AG08396 (cell line): ENCODE measurements around the gene CCNB1.
"Not testable (repeated sequence)": the region's sequence is repeated elsewhere in the genome, so short reads cannot be mapped to it uniquely, and the experiment has no call there.

Experiments used
- DNase-seq: peaks from one replicate; pipeline ENCODE4 v3.0.0; 2012; ENCODE audit warnings: low spot score, mixed read lengths

CCNB1 gene

GRCh38 chr5:69166686-69167492, at the start of gene CCNB1:
Gene CCNB1, plus strand, starts transcription at chr5:69167150. Its CDS starts 113 bp downstream, at chr5:69167263.
- peak; percentile 99 for DNase-seq

- DNase-seq, result peak; percentile 23
Observed at GRCh38 chr5:69129413-69129812, 37.5 kb upstream of the CCNB1 start.

DNA sequence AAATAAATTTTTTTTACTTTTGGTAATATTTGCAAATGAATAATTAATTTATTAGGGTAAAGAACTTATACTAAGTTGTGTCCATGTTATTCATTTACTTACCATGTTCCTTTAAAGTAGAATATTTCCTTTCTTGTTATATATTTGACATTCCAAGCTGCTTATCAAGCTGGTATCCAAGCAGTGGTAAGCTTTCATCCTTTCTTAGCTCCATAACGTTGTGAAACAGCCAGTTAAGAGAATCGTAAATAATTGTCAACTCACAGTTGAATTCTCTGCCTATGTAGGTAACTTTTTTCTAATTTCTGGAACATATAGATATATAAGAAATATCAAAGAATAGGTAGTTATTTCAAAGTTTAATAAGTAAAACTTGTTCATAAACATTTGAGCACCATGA, 36.7 kb upstream of the CCNB1 start:
- DNase-seq, result no peak

- DNase-seq, result no peak
Observed at GRCh38 chr5:69131304-69131703, 35.6 kb upstream of the CCNB1 start.

- DNase-seq, result no peak
Observed at GRCh38 chr5:69134126-69134525, 32.8 kb upstream of the CCNB1 start.

DNA sequence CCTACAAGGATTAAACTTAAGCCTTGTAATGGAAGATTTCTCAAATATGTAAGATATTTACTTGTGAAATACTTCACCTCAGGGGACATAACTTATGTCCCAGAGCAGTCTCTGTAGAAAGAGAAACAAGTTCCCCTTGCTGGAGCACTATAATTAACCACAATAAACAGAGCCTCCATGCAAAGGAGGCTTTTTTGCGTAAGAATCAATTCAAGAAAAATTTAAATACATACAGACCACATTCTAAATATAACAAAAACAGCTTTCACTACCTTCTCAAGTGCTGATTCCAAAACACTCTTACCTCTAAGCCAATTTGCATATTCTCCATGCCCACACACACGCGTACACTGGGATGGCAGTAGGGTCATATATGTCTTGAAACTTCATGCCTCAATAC, 30.7 kb upstream of the CCNB1 start:
- no peak for DNase-seq

DNA sequence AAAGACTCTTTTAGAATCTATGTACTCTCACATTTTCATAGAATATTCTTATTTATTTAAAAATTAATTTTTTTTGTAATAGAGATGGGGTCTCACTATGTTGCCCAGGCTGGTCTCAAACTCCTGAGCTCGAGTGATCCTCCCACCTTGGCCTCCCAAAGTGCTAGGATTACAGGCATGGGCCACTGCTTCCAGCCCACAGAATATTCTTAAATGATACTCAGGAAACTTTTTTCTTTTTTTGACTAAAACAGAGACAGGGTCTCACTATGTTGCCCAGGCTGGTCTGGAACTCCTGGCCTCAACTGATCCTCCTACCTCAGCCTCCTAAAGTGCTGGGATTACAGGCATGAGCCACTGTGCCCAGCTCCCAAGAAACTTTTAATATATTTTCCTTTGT, 29.7 kb upstream of the CCNB1 start:
- not testable (repeated sequence) for DNase-seq

DNA sequence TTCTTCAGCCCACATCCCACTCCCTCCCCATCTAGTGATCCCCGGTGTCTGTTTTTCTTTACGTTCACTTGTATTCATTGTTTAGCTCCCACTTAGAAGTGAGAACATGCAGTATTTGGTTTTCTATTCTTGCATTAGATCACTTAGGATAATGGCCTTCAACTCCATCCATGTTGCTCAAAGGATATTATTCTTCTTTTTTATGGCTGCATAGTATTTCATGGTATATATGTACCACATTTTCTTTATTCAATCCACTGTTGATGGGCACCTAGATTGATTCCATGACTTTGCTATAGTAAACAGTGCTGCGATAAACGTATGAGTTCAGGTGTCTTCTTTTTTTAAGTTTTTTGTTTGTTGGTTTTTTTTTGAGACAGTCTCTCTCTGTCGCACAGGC, 29.1 kb upstream of the CCNB1 start:
- no peak for DNase-seq

DNA sequence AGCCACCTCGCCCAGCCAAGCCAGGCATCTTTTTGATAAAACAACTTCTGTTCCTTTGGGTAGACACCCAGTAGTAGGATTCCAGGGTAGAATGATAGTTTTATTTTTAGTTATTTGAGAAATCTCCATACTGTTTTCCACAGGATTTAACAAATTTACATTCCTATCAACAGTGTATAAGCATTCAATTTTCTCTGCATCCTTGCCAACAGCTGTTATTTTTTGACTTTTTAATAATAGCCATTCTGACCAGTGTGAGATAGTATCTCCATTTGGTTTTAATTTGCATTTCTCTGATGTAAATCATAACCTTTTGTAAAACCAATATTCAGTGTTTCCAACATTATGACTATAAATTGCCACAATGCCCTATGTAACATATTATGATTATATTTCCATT, 28.2 kb upstream of the CCNB1 start:
- DNase-seq, result no peak

- not testable (repeated sequence) for DNase-seq
Observed at GRCh38 chr5:69140239-69140638, 26.7 kb upstream of the CCNB1 start.

DNA sequence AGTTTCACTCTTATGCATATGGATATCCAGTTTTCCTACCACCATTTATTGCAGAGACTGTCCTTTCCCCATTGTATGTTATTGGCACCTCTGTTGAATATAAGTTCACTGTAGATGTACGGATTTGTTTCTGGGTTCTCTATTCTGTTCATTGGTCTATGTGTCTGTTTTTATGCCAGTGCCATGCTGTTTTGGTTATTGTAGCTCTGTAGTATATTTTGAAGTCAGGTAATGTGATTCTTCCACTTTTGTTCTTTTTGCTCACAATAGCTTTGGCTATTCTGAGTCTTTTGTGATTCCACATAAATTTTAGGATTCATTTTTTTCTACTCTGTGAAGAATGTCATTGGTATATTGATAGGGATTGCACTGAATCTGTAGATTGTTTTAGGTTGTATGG, 26.1 kb upstream of the CCNB1 start:
- no peak for DNase-seq

- not testable (repeated sequence) for DNase-seq
Observed at GRCh38 chr5:69148576-69148975, 18.4 kb upstream of the CCNB1 start.

GRCh38 chr5:69148981-69149675, 17.8 kb upstream of the CCNB1 start:
- no peak for DNase-seq

DNA sequence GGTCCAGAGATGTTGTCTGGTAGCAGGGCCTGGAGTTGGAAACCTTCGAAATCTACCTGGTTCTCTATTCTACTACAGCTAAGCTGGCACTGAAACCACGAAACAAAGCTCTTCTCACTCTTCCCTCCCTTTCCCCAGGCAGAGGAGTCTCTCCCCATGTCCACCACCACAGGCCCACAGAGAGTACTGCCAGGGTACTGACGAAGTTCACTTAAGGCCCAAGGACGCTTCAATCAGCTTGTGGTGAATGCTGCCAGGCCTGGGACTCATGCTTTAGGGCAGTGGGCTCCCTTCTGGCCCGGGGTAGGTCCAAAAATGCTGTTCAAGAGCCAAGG, 17.3 kb upstream of the CCNB1 start:
- no peak for DNase-seq

DNA sequence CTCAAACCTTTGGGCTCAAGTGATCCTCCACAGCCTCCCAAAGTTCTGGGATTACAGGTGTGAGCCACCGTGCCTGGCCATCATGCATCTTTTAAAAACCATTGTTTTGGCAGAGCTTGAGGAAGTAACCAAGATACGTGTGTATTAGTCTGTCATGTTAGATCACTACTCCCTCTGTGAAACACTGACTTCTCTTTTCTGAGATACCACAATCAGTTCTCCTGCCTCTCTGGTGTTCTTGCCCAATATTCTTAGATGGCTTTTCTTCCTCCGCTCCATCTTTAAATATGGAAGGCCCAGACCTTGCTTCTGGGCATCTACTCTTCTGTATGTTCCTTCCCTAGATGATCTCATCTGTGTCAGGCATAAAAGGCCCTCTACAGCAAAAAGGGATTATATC, 14.2 kb upstream of the CCNB1 start:
- DNase-seq, result no peak

DNA sequence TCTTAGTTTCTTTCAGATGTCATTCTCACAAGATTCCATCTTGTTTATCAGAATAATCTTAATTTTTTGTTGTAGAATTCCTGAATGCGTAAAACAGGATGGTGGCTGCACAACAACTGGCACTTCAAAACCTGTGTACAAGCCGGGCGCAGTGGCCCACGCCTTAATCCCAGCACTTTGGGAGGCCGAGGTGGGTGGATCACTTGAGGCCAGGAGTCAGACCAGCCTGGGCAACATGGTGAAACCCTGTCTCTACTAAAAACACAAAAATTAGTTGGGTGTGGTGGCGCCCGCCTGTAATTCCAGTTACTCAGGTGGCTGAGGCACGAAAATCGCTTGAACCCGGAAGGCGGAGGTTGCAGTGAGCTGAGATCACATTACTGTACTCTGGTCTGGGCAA, 10.5 kb upstream of the CCNB1 start:
- no peak for DNase-seq

DNA sequence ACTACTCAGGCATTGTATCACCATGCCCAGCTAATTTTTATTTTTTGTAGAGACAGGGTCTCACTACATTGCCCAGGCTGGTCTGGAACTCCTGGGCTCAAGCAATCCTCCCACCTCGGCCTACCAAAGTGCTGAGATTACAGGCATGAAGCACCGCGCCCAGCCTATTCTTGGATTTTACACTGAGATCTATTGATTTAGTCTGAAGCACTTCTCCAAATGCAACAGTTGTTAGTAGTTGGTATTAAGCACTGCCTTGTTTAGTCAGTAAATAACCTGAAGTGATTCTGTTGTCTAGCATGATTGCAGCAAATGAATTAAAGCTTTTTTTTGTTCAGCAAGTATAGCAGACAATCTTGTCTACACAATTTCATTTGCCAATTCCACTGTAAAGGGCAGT, 8.9 kb upstream of the CCNB1 start:
- no peak for DNase-seq

GRCh38 chr5:69160651-69161050, 6.3 kb upstream of the CCNB1 start:
- no peak for DNase-seq

DNA sequence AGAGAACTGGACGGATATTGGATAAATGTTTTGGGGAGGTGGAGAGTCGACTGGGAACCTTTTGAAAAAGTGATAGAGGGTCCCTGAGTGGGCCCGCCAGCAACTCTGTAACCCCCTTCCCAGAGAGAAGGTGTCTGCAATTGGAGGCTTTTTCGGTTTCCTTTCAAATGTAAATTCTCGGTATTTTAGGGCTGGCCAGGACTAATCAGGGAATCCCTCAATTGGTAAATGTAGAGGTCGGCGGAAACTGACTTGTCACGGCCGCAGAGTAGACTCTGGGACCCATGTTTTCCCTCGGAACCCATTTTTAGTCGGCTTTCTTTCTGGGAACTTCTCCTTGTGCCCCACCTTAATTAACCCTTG, 524 bp downstream of the CCNB1 start:
- DNase-seq, result peak; percentile 21

- DNase-seq, result no peak
Observed at GRCh38 chr5:69167929-69168328, 979 bp downstream of the CCNB1 start.

GRCh38 chr5:69170495-69170894, 3.5 kb downstream of the CCNB1 start:
- no peak for DNase-seq

DNA sequence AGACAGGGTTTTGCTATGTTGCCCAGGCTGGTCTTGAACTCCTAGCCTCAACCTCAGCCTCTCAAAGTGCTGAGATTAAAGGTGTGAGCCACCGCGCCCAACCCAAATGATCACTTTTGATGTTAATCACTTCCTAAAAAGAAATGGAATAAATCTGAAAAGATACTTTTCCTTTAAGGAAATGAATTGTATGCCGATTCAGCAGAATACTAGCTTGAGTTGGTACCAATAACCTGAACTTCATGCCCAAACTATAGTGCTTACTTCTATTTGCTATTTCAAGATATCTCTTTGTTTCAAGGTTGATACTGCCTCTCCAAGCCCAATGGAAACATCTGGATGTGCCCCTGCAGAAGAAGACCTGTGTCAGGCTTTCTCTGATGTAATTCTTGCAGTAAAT, 4.0 kb downstream of the CCNB1 start:
- no peak for DNase-seq

DNA sequence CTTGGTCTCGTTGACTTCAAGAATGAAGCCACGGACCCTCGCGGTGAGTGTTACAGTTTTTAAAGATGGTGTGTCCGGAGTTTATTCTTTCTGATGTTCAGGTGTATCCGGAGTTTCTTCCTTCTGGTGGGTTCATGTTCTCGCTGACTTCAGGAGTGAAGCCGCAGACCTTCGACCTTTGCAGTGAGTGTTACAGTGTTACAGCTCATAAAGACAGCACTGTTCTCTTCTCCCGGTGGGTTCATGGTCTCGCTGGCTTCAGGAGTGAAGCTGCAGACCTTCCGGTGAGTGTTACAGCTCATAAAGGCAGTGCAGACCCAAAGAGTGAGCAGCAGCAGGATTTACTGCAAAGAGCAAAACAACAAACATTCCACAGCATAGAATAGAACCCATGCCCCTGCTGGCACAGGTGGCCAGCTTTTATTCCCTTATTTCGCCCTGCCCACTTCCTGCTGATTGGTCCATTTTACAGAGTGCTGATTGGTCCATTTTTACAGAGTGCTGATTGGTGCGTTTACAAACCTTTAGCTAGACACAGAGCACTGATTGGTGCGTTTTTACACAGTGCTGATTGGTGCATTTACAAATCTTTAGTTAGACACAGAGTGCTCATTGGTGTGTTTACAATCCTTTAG, 14.8 kb downstream of the CCNB1 start:
- DNase-seq, result not testable (repeated sequence)
